HG02571 (cell line): Measurements from ENCODE around the gene VSTM4.

ENCODE experiments used
- ATAC-seq: cut with Tn5 transposase; IDR thresholded peaks from one replicate; pipeline ENCODE4 v1.9.1; 2021; ENCODE audit warnings: mild to moderate bottlenecking, moderate library complexity; ENCODE audit not compliant: unreplicated experiment

Gene VSTM4

DNA sequence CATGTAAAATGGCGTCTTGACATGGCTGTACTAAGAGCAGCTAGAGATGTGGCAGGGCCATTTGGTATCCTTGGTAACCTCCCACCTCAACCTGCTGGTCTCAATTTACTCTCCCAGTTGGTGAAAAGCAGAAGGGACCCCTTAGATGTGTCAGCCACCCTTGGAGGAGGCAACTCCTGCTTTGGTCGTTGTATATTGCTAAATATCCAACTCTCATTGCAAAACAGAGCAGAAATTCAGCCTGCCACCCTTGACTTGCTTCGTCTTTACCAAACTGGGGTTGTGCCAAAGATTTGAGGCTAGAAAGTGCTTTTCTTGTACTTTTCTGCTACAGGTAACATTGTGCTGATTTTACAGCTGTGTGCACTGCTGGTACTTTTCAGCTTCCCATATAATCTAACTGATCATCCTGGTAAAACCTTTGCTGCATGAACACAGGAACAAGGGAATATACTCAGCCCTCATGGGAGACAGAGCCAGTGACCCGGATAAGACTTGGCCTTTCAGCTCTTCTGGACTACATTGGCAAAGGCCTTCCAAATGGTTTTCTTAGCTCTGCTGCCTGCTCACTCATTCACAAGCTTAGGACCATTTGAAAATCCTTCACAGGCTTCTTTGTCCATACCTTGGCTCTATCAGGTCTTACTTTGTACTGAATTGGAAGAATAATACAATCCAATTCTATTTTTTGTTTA, 2.2 kb upstream of the VSTM4 start:
- ATAC-seq, result no peak

- no peak for ATAC-seq
These were observed 1.4 kb upstream of the VSTM4 start for GRCh38 chr10:49116509-49117375.

DNA sequence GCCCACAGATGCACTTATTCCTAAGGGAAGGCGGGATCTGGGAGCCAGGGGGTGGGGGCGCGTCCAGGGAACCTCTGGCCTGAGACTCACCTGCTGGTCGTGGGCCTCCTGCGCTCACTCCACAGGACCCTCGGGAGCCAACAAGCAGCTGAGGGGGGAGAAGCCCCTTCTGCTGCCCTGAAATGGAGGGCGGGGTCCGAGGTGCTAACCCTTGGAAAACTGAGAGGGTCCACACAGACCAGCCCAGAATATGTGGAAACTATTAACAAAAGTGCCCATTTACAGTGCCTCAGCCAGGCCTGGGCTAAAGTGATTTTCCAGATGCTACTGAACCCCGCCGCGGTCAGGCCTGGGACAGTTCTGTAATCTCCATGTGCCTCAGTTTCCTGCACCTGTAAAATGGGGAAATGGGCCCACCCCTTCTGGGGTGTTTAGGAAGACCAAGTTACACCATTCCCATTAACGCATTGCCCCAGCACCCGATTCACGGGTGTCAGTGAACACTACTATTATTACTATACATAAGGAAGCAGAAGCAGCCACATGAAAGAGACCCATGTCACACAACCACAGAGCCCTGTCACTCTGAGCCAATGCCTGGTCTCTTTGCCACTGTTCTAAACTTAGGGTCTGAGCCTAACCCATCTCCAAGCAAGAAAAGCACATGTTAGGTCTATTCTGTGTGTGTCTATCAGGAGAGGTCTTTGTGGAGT, 630 bp upstream of the VSTM4 start:
- no peak for ATAC-seq

GRCh38 chr10:49114718-49115014, 656 bp downstream of the VSTM4 start:
- ATAC-seq, result no peak

- ATAC-seq, result no peak
These were observed 1.6 kb downstream of the VSTM4 start for GRCh38 chr10:49113741-49114141.

- ATAC-seq, result no peak
These were observed 2.5 kb downstream of the VSTM4 start for GRCh38 chr10:49112851-49113250.

- no peak for ATAC-seq
These were observed 3.2 kb downstream of the VSTM4 start for GRCh38 chr10:49112098-49112497.

DNA sequence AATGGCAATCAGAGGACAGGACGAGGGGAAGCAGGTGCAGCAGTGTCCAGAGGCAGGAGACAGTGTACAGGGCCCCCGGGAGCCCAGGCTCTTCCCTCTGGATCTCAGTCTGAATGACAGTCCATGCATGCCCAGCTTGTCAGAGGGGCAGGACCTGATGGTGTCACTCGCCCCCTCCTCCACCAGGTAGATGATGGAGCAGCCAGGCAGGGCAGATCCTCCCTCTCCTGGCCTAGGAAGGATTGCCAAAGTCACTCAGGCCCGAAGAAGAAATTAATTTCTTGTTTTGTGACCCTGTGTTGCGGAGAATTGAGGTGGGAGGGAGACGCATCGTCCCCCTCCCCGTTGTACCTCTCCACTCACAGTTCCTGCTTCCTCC, 4.0 kb downstream of the VSTM4 start:
- no peak for ATAC-seq

- no peak for ATAC-seq
These were observed 4.5 kb downstream of the VSTM4 start for GRCh38 chr10:49110684-49111319.

GRCh38 chr10:49109669-49110340, 5.5 kb downstream of the VSTM4 start:
- no peak for ATAC-seq

- ATAC-seq, result no peak
These were observed 6.7 kb downstream of the VSTM4 start for GRCh38 chr10:49108656-49109055.

DNA sequence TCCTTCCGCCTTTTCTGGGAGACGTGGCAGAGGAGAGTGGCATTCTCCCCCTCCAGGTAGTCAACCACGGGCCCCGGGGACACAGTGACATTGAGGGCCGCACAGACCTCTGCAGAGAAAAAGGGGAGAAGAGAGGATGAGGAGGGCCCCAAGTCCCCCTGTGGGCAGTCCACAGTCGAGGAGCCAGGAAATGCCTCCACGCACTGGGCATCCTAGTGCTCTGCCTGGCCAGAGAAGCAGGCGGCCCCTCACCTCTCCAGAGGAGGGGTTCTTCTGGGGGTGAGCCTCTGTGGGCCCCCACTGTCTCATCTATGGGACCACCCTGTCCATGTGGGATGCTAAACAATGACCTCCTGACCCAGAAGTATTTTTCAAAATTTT, 7.4 kb downstream of the VSTM4 start:
- ATAC-seq, result no peak

DNA sequence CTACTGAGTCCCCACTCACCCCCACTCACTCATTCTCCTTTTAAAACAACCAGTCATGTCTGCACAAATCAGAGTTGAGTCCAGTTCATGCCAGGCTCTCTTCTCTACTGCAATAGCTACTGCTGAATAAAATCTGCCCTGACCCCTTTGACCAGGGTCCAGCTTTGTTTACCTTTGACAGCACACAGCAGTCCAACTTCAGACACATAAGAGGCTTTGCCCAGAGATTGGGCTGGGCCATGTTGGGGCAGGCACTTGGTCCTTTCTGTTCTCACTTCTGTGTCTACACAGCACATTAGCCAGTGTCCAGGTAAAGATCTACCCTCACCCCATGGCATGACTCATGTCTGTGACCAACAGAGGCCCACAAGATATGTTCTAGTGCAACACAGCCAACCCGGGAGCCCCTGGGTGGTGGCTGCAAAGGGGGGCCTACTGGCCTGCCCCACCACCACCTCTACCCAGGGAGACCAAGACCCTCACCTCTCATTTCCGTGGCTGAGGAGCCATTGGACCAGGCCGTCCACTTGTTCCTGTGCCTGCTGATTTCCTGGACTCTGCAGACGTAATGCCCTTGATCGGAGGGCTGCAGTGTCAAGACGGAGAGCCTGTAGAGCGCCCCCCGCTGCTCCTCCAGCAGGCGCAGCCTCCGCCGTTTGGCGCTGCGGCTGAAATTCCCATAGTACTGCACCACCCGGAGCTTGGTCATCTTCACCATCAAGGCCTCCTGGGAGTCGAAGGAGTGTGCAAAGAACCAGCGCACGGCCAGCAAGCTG, 8.0 kb downstream of the VSTM4 start:
- ATAC-seq, result no peak

DNA sequence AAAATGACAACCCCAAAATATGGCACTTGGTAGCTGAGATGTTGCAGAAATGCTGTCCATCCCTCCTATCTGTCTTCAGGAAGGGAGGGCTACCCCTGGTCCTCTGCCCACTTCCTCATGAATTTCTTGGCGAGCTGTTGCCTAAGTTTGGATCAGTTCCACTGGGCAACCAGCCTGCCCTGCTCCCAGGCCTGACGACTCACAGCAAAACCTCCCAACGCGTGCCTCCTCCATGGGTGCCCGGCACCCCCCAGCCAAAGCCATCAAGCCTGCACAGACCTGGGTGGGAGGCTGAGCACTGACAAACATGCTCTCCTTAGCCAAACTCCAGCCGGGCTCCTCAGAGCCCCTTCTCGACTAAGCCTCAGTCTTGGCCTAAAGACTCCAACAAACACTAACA, 8.9 kb downstream of the VSTM4 start:
- ATAC-seq, result no peak

- no peak for ATAC-seq
These were observed 10.2 kb downstream of the VSTM4 start for GRCh38 chr10:49105076-49105475.

GRCh38 chr10:49104323-49104722, 11.0 kb downstream of the VSTM4 start:
- ATAC-seq, result no peak

- ATAC-seq, result no peak
These were observed 11.6 kb downstream of the VSTM4 start for GRCh38 chr10:49103761-49104160.

DNA sequence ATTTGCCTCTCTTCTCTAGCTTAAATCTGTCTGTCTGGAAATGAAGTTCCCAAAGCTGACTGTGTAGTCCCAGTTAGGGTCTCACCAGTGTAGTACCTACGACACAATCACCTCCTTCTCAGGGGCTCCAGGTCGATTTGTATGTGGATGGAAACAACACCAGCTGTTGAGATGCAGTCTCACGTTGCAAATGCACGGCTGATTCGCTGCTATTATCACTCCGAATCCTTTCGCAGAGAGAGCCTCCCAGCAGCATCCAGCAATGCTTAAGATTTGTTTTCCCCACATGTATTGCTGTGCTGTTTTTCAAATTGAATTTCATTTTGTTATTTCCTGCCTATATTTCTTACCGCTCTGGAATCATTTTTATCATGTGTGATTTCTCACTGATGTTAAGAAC, 16.3 kb downstream of the VSTM4 start:
- no peak for ATAC-seq

- no peak for ATAC-seq
These were observed 18.4 kb downstream of the VSTM4 start for GRCh38 chr10:49096890-49097445.

- no peak for ATAC-seq
These were observed 20.7 kb downstream of the VSTM4 start for GRCh38 chr10:49094646-49095045.
